D341Med (cell line): ENCODE measurements around the gene ACTL7A.
"Not testable (repeated sequence)": the region's sequence is repeated elsewhere in the genome, so short reads cannot be mapped to it uniquely, and the experiment has no call there.

ENCODE experiments used
- DNase-seq: peaks from one replicate; pipeline ENCODE4 v3.0.0; 2012; ENCODE audit warnings: low spot score

ACTL7A gene

DNA sequence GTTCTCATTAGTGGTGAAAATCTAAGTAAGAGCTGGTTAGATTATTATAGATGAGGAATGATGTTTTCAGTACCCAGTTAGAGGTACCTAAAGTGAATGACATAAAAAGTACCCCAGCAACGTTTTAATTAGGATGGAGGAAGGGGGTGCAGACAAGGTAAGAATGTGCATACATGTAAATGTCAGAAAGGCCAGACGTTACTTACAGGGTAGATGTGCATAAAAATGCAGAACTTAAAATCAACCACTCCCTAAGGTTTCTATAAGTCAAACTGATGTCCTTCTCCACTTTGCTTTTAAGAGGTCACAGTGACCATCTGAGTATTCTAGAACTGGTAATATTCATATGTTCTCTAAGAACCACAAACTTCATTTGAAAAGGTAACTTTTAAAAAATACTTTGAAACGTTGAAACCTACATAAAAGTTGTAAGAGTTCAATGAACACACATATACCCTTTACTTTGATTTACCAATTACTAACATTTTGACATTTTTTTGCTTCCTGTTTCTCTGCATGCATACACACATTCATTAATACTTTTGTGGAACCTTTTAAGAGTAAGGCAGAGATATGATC, 18.8 kb downstream of the ACTL7A start:
- DNase-seq = no peak

DNA sequence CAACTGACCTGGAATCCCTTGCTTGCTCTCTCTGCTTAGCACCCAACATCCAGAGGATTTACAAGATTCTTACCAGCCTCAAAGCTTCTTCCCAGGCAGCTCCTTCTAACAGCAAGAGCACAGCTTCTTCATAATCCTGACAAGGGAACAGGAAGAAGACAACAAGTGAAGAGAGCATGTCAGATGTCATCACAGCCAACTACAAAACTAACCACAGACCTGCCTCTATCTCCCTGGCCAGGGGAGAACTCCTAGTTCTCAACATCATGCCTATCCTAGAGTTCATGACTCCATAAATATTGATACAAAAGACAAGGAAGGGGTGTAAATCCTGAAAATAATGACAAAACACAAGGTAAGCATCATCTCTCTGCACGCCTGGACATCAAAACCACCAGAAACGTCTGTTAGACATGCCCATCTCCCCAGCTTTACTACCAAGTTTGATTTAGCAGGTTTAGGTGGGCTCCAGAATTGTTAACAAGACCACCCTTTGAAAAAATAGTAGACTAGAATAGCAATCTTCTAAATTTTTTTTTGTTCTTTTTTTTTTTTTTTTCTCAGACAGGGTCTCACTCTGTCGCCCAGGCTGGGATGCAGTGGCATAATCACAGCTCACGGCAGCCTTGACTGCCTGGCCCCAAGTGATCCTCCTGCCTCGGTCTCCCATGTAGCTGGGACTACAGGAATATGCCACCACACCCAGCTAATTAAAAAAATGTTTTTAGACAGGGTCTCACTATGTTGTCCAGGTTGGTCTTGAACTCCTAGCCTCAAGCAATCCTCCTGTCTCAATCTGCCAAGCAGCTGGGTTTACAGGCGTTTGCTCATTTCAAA, 20.2 kb downstream of the ACTL7A start:
- DNase-seq = no peak

DNA sequence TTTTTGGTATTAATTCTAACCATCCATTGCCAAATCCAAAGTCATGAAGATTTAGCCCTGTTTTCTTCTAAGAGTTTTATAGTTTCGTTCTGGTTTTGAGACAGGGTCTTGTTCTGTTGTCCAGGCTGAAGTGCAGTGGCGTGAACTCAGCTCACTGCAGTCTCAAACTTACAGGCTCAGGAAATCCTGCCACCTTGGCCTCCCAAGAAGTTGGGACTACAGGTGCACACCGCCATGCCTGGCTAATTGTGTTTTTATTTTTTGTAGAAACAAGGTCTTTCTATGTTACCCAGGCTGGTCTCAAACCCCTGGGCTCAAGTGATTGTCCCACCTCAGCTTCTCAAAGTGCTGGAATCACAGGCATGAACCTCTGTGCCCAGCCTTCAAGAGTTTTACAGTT, 21.0 kb downstream of the ACTL7A start:
- no peak for DNase-seq

GRCh38 chr9:108884701-108885100, 22.6 kb downstream of the ACTL7A start:
- no peak for DNase-seq

DNA sequence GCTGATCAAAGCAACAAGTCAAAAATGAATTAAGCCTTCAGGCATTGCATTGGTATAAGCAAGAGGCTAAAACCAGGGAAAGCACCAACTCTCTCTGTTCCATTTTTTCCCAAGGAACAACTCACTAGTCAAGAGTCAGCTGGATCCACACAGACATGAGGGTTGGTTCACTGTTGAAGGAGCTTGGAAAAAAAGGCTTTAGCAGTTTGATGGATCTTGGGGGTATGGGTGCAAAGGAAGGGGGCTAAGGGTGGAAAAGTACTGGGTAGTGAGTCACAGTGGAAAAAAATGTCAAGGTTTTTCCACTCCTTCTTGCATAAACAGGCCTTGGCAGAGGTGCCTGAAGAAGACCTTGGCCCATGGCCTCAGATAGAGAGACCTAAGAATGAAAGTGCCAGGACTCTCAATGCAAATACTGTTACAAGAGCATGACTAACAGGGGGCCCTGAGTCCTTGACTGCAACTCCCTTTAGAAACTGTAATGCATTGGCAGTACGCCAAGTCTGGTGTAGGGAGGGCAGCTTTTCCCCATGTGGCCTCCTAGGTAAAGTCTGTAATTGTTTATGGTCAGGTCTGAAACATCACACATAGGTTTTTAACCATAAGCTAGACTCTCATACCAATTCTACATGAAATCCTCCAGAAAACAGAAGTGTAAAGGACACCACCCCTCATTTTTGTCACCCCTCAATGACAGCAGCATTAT, 23.7 kb downstream of the ACTL7A start:
- no peak for DNase-seq

DNA sequence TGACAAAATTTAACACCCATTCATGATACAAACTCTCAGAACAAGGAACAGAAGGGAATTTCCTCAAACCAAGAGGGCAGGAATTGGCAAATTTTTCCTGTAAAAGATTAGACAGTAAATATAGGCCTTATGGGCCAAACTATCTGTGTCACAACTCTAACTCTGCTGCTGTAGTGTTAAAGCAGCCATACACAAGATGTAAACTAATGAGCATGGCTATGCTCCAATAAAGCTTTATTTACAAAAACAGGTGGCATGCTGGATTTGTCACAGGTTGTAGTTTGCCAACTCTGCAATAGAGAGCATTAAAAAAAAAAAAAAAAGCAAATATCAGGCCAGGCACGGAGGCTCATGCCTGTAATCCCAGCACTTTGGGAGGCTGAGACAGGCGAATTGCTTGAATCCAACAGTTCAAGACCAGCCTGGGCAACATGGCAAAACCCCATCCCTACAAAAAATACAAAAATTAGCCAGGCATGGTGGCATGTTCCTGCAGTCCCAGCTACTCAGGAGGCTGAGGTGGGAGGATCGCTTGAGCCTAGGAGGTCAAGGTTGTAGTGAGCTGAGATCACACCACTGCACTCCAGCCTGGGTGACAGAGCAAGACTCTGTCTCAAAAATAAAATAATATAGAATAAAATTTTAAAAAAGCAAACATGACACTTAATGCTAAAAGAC, 24.7 kb downstream of the ACTL7A start:
- not testable (repeated sequence) for DNase-seq

GRCh38 chr9:108889649-108890067, 27.6 kb downstream of the ACTL7A start:
- peak; percentile 48 for DNase-seq

- no peak for DNase-seq
Observed at GRCh38 chr9:108894225-108894997, 32.3 kb downstream of the ACTL7A start.

GRCh38 chr9:108897324-108898096, 35.4 kb downstream of the ACTL7A start:
- no peak for DNase-seq

DNA sequence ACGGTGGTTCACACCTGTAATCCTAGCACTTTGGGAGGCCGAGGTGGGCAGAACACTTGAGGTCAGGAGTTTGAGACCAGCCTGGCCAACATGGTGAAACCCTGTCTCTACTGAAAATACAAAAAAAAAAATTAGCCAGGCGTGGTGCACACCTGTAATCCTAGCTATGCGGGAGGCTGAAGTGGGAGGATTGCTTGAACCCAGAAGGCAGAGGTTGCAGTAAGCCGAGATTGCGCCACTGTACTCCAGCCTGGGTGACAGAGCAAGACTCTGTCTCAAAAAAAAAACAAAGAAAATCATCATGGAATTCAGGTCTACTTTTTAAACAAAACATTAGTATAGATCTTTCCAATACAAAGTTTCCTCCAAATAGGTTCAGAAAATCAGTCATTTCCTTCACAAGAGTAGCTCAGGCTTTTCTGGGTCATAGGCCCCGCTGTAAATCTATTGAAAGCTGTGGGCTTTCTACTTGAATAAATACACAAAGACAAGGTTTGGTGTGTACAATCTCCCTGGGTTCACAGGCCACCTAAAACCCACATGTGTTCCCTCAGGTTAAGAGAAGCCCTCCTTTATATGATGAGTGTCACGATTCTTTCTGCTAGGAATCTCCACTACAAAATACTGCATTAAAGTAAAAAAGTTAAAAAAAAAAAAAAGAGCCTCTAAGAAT, 37.1 kb downstream of the ACTL7A start:
- not testable (repeated sequence) for DNase-seq

DNA sequence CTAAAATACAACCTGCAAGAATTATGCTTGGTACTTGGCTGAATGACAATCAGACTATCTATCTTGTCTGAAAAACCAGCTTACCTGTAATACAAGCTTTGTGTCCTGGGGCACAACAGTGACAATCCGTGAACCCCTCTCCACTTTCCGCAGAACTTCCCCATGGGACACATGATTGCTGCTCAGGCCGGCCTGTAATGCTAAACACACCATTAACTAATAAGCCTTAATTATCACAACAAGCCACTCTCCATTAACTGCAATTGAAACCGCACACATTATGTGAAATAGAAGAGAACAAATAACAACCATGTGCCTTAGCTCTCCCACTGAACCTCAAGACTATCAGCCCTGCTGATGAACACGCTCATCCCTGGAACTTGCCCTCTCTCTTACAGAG, 38.1 kb downstream of the ACTL7A start:
- peak; percentile 61 for DNase-seq

GRCh38 chr9:108903420-108904103, 41.5 kb downstream of the ACTL7A start:
- DNase-seq = no peak

- no peak for DNase-seq
Observed at GRCh38 chr9:108904161-108904560, 42.1 kb downstream of the ACTL7A start.

DNA sequence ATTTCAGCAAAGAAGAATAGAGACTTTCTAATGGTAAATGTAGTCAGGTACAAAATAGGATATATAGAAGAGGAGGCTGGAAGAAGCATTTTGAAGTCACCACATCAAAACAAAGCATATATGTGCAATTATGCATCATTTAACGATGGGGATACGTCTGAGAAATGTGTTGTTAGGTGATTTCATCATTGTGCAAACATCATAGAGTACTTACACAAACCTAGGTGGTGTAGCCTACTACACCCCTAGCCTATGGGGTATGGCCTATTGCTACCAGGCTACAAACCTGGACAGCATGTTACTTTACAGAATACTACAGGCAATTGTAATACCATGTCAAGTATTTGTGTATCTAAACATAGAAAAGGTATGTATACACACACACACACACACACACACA, 43.4 kb downstream of the ACTL7A start:
- DNase-seq = no peak

DNA sequence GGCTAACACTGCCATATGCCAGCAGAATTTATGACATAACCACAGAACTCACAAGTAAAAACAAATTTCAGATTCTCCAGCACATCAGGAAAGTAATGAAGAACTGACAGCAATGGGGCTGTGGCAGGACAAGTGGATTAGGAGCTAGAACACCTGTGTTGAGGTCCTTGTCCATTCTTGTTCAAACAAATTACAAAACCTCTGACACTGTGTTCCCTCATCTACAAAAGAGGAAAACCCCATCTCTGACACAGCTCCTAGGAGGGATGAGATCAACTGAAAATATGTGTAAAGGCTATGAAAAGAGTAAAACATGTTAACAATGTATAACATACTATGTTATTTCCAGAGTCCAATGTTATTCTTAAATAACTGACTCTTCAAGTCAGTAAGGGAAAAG, 48.3 kb downstream of the ACTL7A start:
- DNase-seq = no peak

DNA sequence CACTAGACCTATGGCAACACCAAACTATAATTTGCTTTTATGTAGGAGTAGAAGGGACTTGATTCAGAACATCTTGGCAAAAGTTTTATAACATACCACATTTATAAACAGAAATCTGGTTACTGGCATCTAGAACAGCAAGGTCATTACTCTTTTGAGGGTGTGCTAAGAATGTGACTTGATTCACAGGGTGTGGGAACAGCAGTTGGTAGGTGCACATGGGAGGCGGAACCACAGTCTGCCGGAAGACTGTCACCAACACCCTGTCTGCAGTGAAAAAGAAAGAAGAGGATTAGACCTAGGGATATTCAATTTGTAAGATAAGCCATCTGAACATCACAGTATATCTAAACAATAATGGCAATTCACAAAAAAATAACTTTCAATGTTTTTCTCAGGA, 48.8 kb downstream of the ACTL7A start:
- no peak for DNase-seq

- no peak for DNase-seq
Observed at GRCh38 chr9:108911820-108912219, 49.8 kb downstream of the ACTL7A start.
